Lower leg skin (tissue), 3 donors: ENCODE data around the gene RCL1.

Source experiments
- CTCF ChIP-seq, 3 donors: fragments of 450-650 bp; IDR thresholded peaks; one replicate each; pipeline ENCODE4 v1.5.1; 2016; ENCODE audit warnings: antibody characterized with exemption in 3 of 3, mild to moderate bottlenecking in 3 of 3, moderate library complexity in 2 of 3
- POLR2A ChIP-seq, 2 donors: fragments of 450-650 bp; IDR thresholded peaks; one replicate each; pipeline ENCODE4 v1.6.1; 2016 to 2017; ENCODE audit warnings: antibody characterized with exemption in 2 of 2, mild to moderate bottlenecking in 1 of 2, moderate library complexity in 1 of 2

GRCh38 chr9:4828761-4829160, 36.0 kb downstream of the RCL1 start:
- no peak for TF ChIP-seq CTCF (IDR thresholded peaks at IDR 0.05)
- no peak for TF ChIP-seq POLR2A (IDR thresholded peaks at IDR 0.05)
